ENCODE measurements around the gene FAM20B. TPM values are rescaled to one million over a fixed set of nuclear protein-coding genes. Genes with fewer than 3 reads are reported as not detected.

FAM20B gene
- total and polyA plus RNA-seq, 2 of the 8 experiments (the other 6 are each of a cell fraction or from before 2014, with no cell fraction given), result 8.3 to 36.6 TPM

- Histone ChIP-seq H3K4me3 (ENCODE audit: extremely low read depth in 1 of 4, insufficient read depth in 2 of 4, low read depth in 3 of 4, low read length in 4 of 4) (no peak overlapping the region), H4K91ac (replicated peaks; ENCODE audit: insufficient read length, low read length) (no peak overlapping the region), H3K9me3 (ENCODE audit: insufficient read depth in 2 of 2, low read depth in 1 of 2, low read length in 1 of 2) (peaks cover 2 to 20% of the 10 kb centered on the region in 2 experiments; a peak in 1 of 4 replicates), H3K56ac (replicated peaks; ENCODE audit: insufficient read length, low read depth, low read length) (no peak overlapping the region), H4K5ac (ENCODE audit: insufficient read length, low read depth, low read length) (no peak overlapping the region), H2BK20ac (ENCODE audit: low read length) (no peak overlapping the region), H2BK15ac (ENCODE audit: low read length) (no peak overlapping the region), H3K9ac (replicated peaks in 1 of 4; ENCODE audit: extremely low read depth in 1 of 4, low read depth in 3 of 4, low read length in 3 of 4) (no peak overlapping the region), H3K23ac (ENCODE audit: insufficient read length) (no peak overlapping the region), H2BK5ac (ENCODE audit: low read depth, low read length) (no peak overlapping the region), H3K27me3 (replicated peaks in 1 of 4; ENCODE audit: control insufficient read depth in 3 of 4, extremely low read depth in 1 of 4, insufficient read depth in 3 of 4, low read length in 3 of 4) (no peaks in the 10 kb centered on the region), H3K14ac (ENCODE audit: insufficient read length) (no peak overlapping the region), H2BK12ac (ENCODE audit: low read depth, low read length) (no peak overlapping the region), H3K4me1 (replicated peaks in 1 of 4; ENCODE audit: control insufficient read depth in 3 of 4, insufficient read depth in 4 of 4, low read length in 3 of 4) (peaks cover 0 to 2% (median under 1%) of the 10 kb centered on the region in 4 experiments; a peak in 1 of 7 replicates), H3K79me1 (ENCODE audit: low read depth, low read length) (no peaks in the 10 kb centered on the region; the same call in 1 of the 2 replicates), H3K4ac (replicated peaks; ENCODE audit: insufficient read length, low read depth, low read length) (no peak overlapping the region), H3K27ac (ENCODE audit: low read depth, low read length) (no peak overlapping the region), H2AK5ac (ENCODE audit: low read depth, low read length) (no peak overlapping the region), H2BK120ac (replicated peaks; ENCODE audit: low read depth, low read length) (no peak overlapping the region), H3K36me3 (ENCODE audit: control insufficient read depth in 2 of 4, insufficient read depth in 4 of 4, low read length in 3 of 4) (no peaks in the 10 kb centered on the region), H4K20me1 (replicated peaks in 1 of 2; ENCODE audit: control insufficient read depth in 1 of 2, insufficient read depth in 2 of 2, low read length in 2 of 2) (peaks cover 0 to 2% of the 10 kb centered on the region in 2 experiments), H3K23me2 (ENCODE audit: low read depth, low read length) (no peaks in the 10 kb centered on the region), H2AFZ (ENCODE audit: low read length) (no peak overlapping the region), H3K4me2 (ENCODE audit: insufficient read depth in 1 of 2, low read depth in 2 of 2, low read length in 2 of 2) (no peak overlapping the region), H4K8ac (ENCODE audit: extremely low read depth, insufficient read depth, low read length) (no peak overlapping the region), H3K18ac (ENCODE audit: extremely low read depth, low read length) (no peak overlapping the region), H3K79me2 (ENCODE audit: control insufficient read depth in 1 of 2, insufficient read depth in 2 of 2, low read length in 2 of 2) (peaks cover 0 to 22% of the 10 kb centered on the region in 2 experiments; a peak in 2 of 4 replicates)
- no peak for DNase-seq (ENCODE audit: low read depth in 1 of 2, low spot score in 2 of 2)
- TF ChIP-seq RBBP5 (IDR thresholded peaks at IDR 0.05; ENCODE audit: borderline replicate concordance, low read depth, low read length), result no peak
- no peak for TF ChIP-seq E2F6 (IDR thresholded peaks at IDR 0.05)
- TF ChIP-seq TBP (IDR thresholded peaks at IDR 0.05; ENCODE audit: low read depth, low read length), result no peak
- no peak for TF ChIP-seq FOSL1 (IDR thresholded peaks at IDR 0.05; ENCODE audit: insufficient read depth, low read depth, low read length)
- POLR2A ChIA-PET (ENCODE audit: partially characterized antibody), result no interaction called here
- CTCF ChIA-PET (ENCODE audit: partially characterized antibody), result interaction anchor here (0.5 to 1.0 kb wide), 3 partner anchors 9 to 195 kb away, joined by 3 read pairs; no protein-coding TSS in a partner anchor
- WGBS, 2 experiments (ENCODE audit: extremely low coverage in 1 of 2, insufficient coverage in 1 of 2, insufficient read length in 1 of 2, insufficient replicate concordance in 2 of 2, low coverage in 1 of 2, low lambda C conversion rate in 2 of 2, missing lambda C conversion rate in 1 of 2), result 88% methylated on average over 5 of the region's 5 CpGs; no CpG with 5 or more reads in 1 of the 2 experiments
- FAIRE-seq, result no peak
These were observed 18.2 kb downstream of the FAM20B start for GRCh38 chr1:179043907-179044306.
